Subcutaneous abdominal adipose tissue (tissue), 5 donors: ENCODE data around the gene ADGRG3.

Source experiments
- H3K27ac ChIP-seq: one replicate; pipeline ENCODE4 v1.7.0; 2013; ENCODE audit warnings: low read depth, mild to moderate bottlenecking, inconsistent platforms, low read length, moderate library complexity
- H3K27me3 ChIP-seq, 5 donors: one replicate each; pipeline ENCODE4 v1.7.0; 2013; ENCODE audit warnings: low read length in 5 of 5, inconsistent platforms in 1 of 5; ENCODE audit not compliant: control insufficient read depth in 5 of 5, insufficient read depth in 4 of 5
- H3K36me3 ChIP-seq, 5 donors: one replicate each; pipeline ENCODE4 v1.7.0; 2013; ENCODE audit warnings: low read length in 5 of 5; ENCODE audit not compliant: control insufficient read depth in 5 of 5, insufficient read depth in 5 of 5
- H3K4me1 ChIP-seq, 5 donors: one replicate each; pipeline ENCODE4 v1.7.0; 2013; ENCODE audit warnings: low read length in 5 of 5, mild to moderate bottlenecking in 3 of 5, moderate library complexity in 1 of 5; ENCODE audit not compliant: control insufficient read depth in 5 of 5, insufficient read depth in 5 of 5
- H3K4me3 ChIP-seq, 5 donors: one replicate each; pipeline ENCODE4 v1.7.0; 2013; ENCODE audit warnings: low read length in 5 of 5, low read depth in 1 of 5
- H3K9ac ChIP-seq, 5 donors: one replicate each; pipeline ENCODE4 v1.7.0; 2013; ENCODE audit warnings: low read length in 5 of 5, mild to moderate bottlenecking in 4 of 5, moderate library complexity in 3 of 5
- H3K9me3 ChIP-seq, 5 donors: one replicate each; pipeline ENCODE4 v1.7.0; 2013; ENCODE audit warnings: low read length in 5 of 5; ENCODE audit not compliant: control insufficient read depth in 5 of 5
- donor health status: healthy.
- donor health status: healthy.
- donor health status: healthy.
- donor health status: healthy.
- donor health status: healthy.

The ADGRG3 gene

GRCh38 chr16:57687363-57687929, 19.3 kb downstream of the ADGRG3 start:
- no peaks in the 10 kb centered on the region for H3K9me3 ChIP-seq
- H3K9ac ChIP-seq = no peak overlapping the region
- no peaks in the 10 kb centered on the region for H3K36me3 ChIP-seq
- no peak overlapping the region for H3K27ac ChIP-seq
- H3K4me1 ChIP-seq = peaks cover 0 to 4% (median 0%) of the 10 kb centered on the region in 5 donors
- H3K4me3 ChIP-seq = no peak overlapping the region
- H3K27me3 ChIP-seq = peaks cover 6 to 20% (median 10%) of the 10 kb centered on the region in 5 donors

GRCh38 chr16:57688487-57688986, 20.4 kb downstream of the ADGRG3 start:
- H3K27me3 ChIP-seq = peaks cover 6 to 20% (median 10%) of the 10 kb centered on the region in 5 donors
- no peak overlapping the region for H3K4me3 ChIP-seq
- H3K4me1 ChIP-seq = peaks cover 0 to 4% (median 0%) of the 10 kb centered on the region in 5 donors
- no peaks in the 10 kb centered on the region for H3K9me3 ChIP-seq
- H3K9ac ChIP-seq = no peak overlapping the region
- no peaks in the 10 kb centered on the region for H3K36me3 ChIP-seq
- H3K27ac ChIP-seq = no peak overlapping the region

GRCh38 chr16:57688987-57689761, 21.1 kb downstream of the ADGRG3 start:
- Histone ChIP-seq H3K4me3 (no peak overlapping the region), H3K36me3 (no peaks in the 10 kb centered on the region), H3K27me3 (peaks cover 6 to 20% (median 11%) of the 10 kb centered on the region in 5 donors), H3K27ac (no peak overlapping the region), H3K9me3 (no peaks in the 10 kb centered on the region), H3K4me1 (peaks cover 0 to 4% (median 0%) of the 10 kb centered on the region in 5 donors), H3K9ac (no peak overlapping the region)

- Histone ChIP-seq H3K9me3 (no peaks in the 10 kb centered on the region), H3K4me3 (no peak overlapping the region), H3K27ac (no peak overlapping the region), H3K27me3 (peaks cover 5 to 15% (median 13%) of the 10 kb centered on the region in 5 donors), H3K4me1 (peaks cover 0 to 8% (median 0%) of the 10 kb centered on the region in 5 donors), H3K9ac (no peak overlapping the region), H3K36me3 (no peaks in the 10 kb centered on the region)
Measured at GRCh38 chr16:57689762-57690558, 21.9 kb downstream of the ADGRG3 start.

GRCh38 chr16:57690782-57691471, 22.8 kb downstream of the ADGRG3 start:
- no peak overlapping the region for H3K27ac ChIP-seq
- H3K4me3 ChIP-seq = no peak overlapping the region
- H3K27me3 ChIP-seq = peaks cover 5 to 15% (median 13%) of the 10 kb centered on the region in 5 donors
- H3K9me3 ChIP-seq = no peaks in the 10 kb centered on the region
- no peak overlapping the region for H3K9ac ChIP-seq
- no peaks in the 10 kb centered on the region for H3K36me3 ChIP-seq
- peaks cover 0 to 8% (median 0%) of the 10 kb centered on the region in 5 donors for H3K4me1 ChIP-seq

GRCh38 chr16:57692636-57693035, 24.5 kb downstream of the ADGRG3 start:
- Histone ChIP-seq H3K36me3 (no peaks in the 10 kb centered on the region), H3K27ac (no peak overlapping the region), H3K4me3 (no peak overlapping the region), H3K9ac (no peak overlapping the region), H3K4me1 (peaks cover 0 to 8% (median 0%) of the 10 kb centered on the region in 5 donors), H3K27me3 (peaks cover 5 to 15% (median 13%) of the 10 kb centered on the region in 5 donors), H3K9me3 (no peaks in the 10 kb centered on the region)

GRCh38 chr16:57693550-57693949, 25.4 kb downstream of the ADGRG3 start:
- H3K27ac ChIP-seq = no peak overlapping the region
- no peak overlapping the region for H3K9ac ChIP-seq
- H3K4me1 ChIP-seq = peaks cover 0 to 8% (median 0%) of the 10 kb centered on the region in 5 donors

GRCh38 chr16:57694231-57694724, 26.2 kb downstream of the ADGRG3 start:
- no peak overlapping the region for H3K27ac ChIP-seq
- H3K4me1 ChIP-seq = peaks cover 0 to 8% (median 0%) of the 10 kb centered on the region in 5 donors
- peaks cover 5 to 13% (median 8%) of the 10 kb centered on the region in 5 donors for H3K27me3 ChIP-seq
- no peaks in the 10 kb centered on the region for H3K36me3 ChIP-seq
- H3K9me3 ChIP-seq = no peaks in the 10 kb centered on the region
- H3K9ac ChIP-seq = no peak overlapping the region
- peak overlapping the region in 1 of 5 donors; percentile 53 for H3K4me3 ChIP-seq

More at GRCh38 chr16:57693550-57693949, 25.4 kb downstream of the ADGRG3 start:
- peaks cover 5 to 15% (median 13%) of the 10 kb centered on the region in 5 donors for H3K27me3 ChIP-seq
- H3K36me3 ChIP-seq = no peaks in the 10 kb centered on the region
- H3K4me3 ChIP-seq = no peak overlapping the region
- no peaks in the 10 kb centered on the region for H3K9me3 ChIP-seq
